ENCODE data around the gene CNNM1. TPM values are rescaled to one million over a fixed set of nuclear protein-coding genes. Genes with fewer than 3 reads are reported as not detected.

Gene CNNM1
- total and polyA plus RNA-seq, 2 donors from 2014 or later: 0.49 to 0.85 TPM

GRCh38 chr10:99312501-99312900 is 16.7 kb upstream of the CNNM1 start:
- H3K27me3 ChIP-seq (ENCODE audit: control insufficient read depth, insufficient read depth, low read length): no peaks in the 10 kb centered on the region
- peaks cover 0 to 18% (median 2%) of the 10 kb centered on the region in 3 donors for H3K9me3 ChIP-seq (ENCODE audit: control insufficient read depth in 2 of 3, insufficient read depth in 1 of 3, low read length in 3 of 3)
- DNase-seq (no peak), FAIRE-seq (no peak)
- no peak overlapping the region for H3K27ac ChIP-seq (ENCODE audit: low read depth in 2 of 2, low read length in 2 of 2)
- intact Hi-C loops (cut with DNase I): no loop called here
- TF ChIP-seq CTCF (IDR thresholded peaks at IDR 0.05; ENCODE audit: borderline replicate concordance, extremely low read depth, insufficient read depth): no peak
- no peak overlapping the region for H3K4me3 ChIP-seq (ENCODE audit: low read length in 3 of 3)
- H3K4me1 ChIP-seq (ENCODE audit: control insufficient read depth in 2 of 3, insufficient read depth in 2 of 3, low read depth in 1 of 3, low read length in 3 of 3): no peaks in the 10 kb centered on the region
- H3K9ac ChIP-seq (ENCODE audit: low read length in 3 of 3): no peak overlapping the region
- H3K36me3 ChIP-seq (ENCODE audit: control insufficient read depth in 2 of 3, insufficient read depth in 3 of 3, low read length in 3 of 3): no peaks in the 10 kb centered on the region

- FAIRE-seq: no peak
- Histone ChIP-seq H3K9me3 (ENCODE audit: control insufficient read depth in 2 of 3, insufficient read depth in 1 of 3, low read length in 3 of 3) (peaks cover 0 to 4% (median 0%) of the 10 kb centered on the region in 3 donors), H3K4me1 (ENCODE audit: control insufficient read depth in 2 of 3, insufficient read depth in 2 of 3, low read depth in 1 of 3, low read length in 3 of 3) (no peaks in the 10 kb centered on the region), H3K9ac (ENCODE audit: low read length in 3 of 3) (no peak overlapping the region), H3K27ac (ENCODE audit: low read depth in 2 of 2, low read length in 2 of 2) (no peak overlapping the region), H3K36me3 (ENCODE audit: control insufficient read depth in 2 of 3, insufficient read depth in 3 of 3, low read length in 3 of 3) (no peaks in the 10 kb centered on the region), H3K27me3 (ENCODE audit: control insufficient read depth, insufficient read depth, low read length) (no peaks in the 10 kb centered on the region), H3K4me3 (ENCODE audit: low read length in 3 of 3) (no peak overlapping the region)
- no peak for TF ChIP-seq CTCF (IDR thresholded peaks at IDR 0.05; ENCODE audit: borderline replicate concordance, extremely low read depth, insufficient read depth)
- DNase-seq: no peak
- intact Hi-C loops (cut with DNase I): no loop called here
Measured at GRCh38 chr10:99315853-99316252, 13.3 kb upstream of the CNNM1 start.

DNA sequence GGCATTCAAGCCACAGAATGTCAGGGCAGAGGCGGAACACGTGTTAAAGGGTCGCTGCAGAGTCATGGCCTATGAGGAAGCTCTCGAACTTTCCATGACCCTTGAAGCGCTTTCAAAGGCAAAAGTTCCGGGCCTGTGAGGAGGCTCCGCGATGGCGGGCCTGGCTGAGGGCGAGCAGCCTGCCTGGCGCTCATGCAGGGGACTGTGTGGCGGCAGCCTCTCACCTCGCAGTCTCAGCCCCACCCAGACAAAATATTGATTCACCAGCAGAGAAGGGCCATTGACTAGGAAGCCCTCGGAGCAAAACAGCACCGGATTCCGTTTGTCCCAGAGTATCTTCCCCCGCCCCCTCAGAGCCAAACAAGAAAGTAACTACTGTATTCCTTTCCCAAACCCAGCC is 12.8 kb upstream of the CNNM1 start:
- no peaks in the 10 kb centered on the region for H3K36me3 ChIP-seq (ENCODE audit: control insufficient read depth in 2 of 3, insufficient read depth in 3 of 3, low read length in 3 of 3)
- H3K9ac ChIP-seq (ENCODE audit: low read length in 3 of 3): no peak overlapping the region
- TF ChIP-seq CTCF (IDR thresholded peaks at IDR 0.05; ENCODE audit: borderline replicate concordance, extremely low read depth, insufficient read depth): no peak
- no peak for FAIRE-seq
- H3K27ac ChIP-seq (ENCODE audit: low read depth in 2 of 2, low read length in 2 of 2): no peak overlapping the region
- H3K4me1 ChIP-seq (ENCODE audit: control insufficient read depth in 2 of 3, insufficient read depth in 2 of 3, low read depth in 1 of 3, low read length in 3 of 3): no peaks in the 10 kb centered on the region
- H3K27me3 ChIP-seq (ENCODE audit: control insufficient read depth, insufficient read depth, low read length): no peaks in the 10 kb centered on the region
- H3K9me3 ChIP-seq (ENCODE audit: control insufficient read depth in 2 of 3, insufficient read depth in 1 of 3, low read length in 3 of 3): peaks cover 0 to 4% (median 0%) of the 10 kb centered on the region in 3 donors
- intact Hi-C loops (cut with DNase I): no loop called here
- DNase-seq: no peak
- H3K4me3 ChIP-seq (ENCODE audit: low read length in 3 of 3): no peak overlapping the region

- FAIRE-seq: no peak
- intact Hi-C loops (cut with DNase I): no loop called here
- H3K27ac ChIP-seq (ENCODE audit: low read depth in 2 of 2, low read length in 2 of 2): no peak overlapping the region
Measured at GRCh38 chr10:99318048-99318447, 11.1 kb upstream of the CNNM1 start.

More at GRCh38 chr10:99318048-99318447, 11.1 kb upstream of the CNNM1 start:
- no peaks in the 10 kb centered on the region for H3K27me3 ChIP-seq (ENCODE audit: control insufficient read depth, insufficient read depth, low read length)
- peaks cover 0 to under 1% (median 0%) of the 10 kb centered on the region in 3 donors for H3K9me3 ChIP-seq (ENCODE audit: control insufficient read depth in 2 of 3, insufficient read depth in 1 of 3, low read length in 3 of 3)
- TF ChIP-seq CTCF (IDR thresholded peaks at IDR 0.05; ENCODE audit: borderline replicate concordance, extremely low read depth, insufficient read depth): no peak
- no peak for DNase-seq
- no peak overlapping the region for H3K9ac ChIP-seq (ENCODE audit: low read length in 3 of 3)
- no peaks in the 10 kb centered on the region for H3K36me3 ChIP-seq (ENCODE audit: control insufficient read depth in 2 of 3, insufficient read depth in 3 of 3, low read length in 3 of 3)
- no peaks in the 10 kb centered on the region for H3K4me1 ChIP-seq (ENCODE audit: control insufficient read depth in 2 of 3, insufficient read depth in 2 of 3, low read depth in 1 of 3, low read length in 3 of 3)
- no peak overlapping the region for H3K4me3 ChIP-seq (ENCODE audit: low read length in 3 of 3)

Data from kidney (tissue), 14 donors.